Esophagus squamous epithelium (tissue), 4 donors: ENCODE data around the gene SKI.

Source experiments
- CTCF ChIP-seq, 6 experiments: fragments of 450-650 bp in 4 of 6; fragments of 200-600 bp in 2 of 6; sonication (generic) in 2 of 6; IDR thresholded peaks; one replicate each; pipeline ENCODE4 v1.5.1; 2016 to 2019; ENCODE audit warnings: antibody characterized with exemption in 6 of 6, mild to moderate bottlenecking in 4 of 6, moderate library complexity in 4 of 6
- POLR2A ChIP-seq, 4 donors: fragments of 450-650 bp; IDR thresholded peaks; one replicate each; pipeline ENCODE4 v1.6.1; 2017; ENCODE audit warnings: antibody characterized with exemption in 4 of 4, mild to moderate bottlenecking in 4 of 4, moderate library complexity in 3 of 4

GRCh38 chr1:2257245-2257627, 29.1 kb downstream of the SKI start:
- TF ChIP-seq CTCF (IDR thresholded peaks at IDR 0.05) (no peak), POLR2A (IDR thresholded peaks at IDR 0.05) (no peak)
